ENCODE data around the gene XPO6. TPM values are rescaled to one million over a fixed set of nuclear protein-coding genes. Genes with fewer than 3 reads are reported as not detected.

Gene XPO6
- total RNA-seq, 1 experiment from 2014 or later = 124 TPM

- H2BK12ac ChIP-seq (ENCODE audit: insufficient read length, low read depth, low read length) = no peak overlapping the region
These were observed 107.4 kb downstream of the XPO6 start for GRCh38 chr16:28104404-28104803.

More at GRCh38 chr16:28104404-28104803, 107.4 kb downstream of the XPO6 start:
- Histone ChIP-seq H3K4me2 (ENCODE audit: insufficient read depth, insufficient read length, low read length) (no peak overlapping the region), H4K20me1 (ENCODE audit: control insufficient read depth, insufficient read depth, insufficient read length) (no peaks in the 10 kb centered on the region), H3K23me2 (ENCODE audit: insufficient read length, low read depth, low read length, poor library complexity, severe bottlenecking) (no peaks in the 10 kb centered on the region), H3K18ac (ENCODE audit: insufficient read length, low read depth, low read length) (no peak overlapping the region), H3K23ac (ENCODE audit: insufficient read length, low read depth, low read length) (no peak overlapping the region), H3K56ac (ENCODE audit: insufficient read length, low read depth, low read length) (no peak overlapping the region), H3K79me2 (ENCODE audit: insufficient read depth, low read length) (no peaks in the 10 kb centered on the region), H3K9ac (ENCODE audit: extremely low read depth, insufficient read length, low read length) (no peak overlapping the region), H2BK15ac (ENCODE audit: low read depth, low read length) (no peak overlapping the region), H4K91ac (ENCODE audit: insufficient read length, low read depth, low read length) (no peak overlapping the region), H3K9me3 (ENCODE audit: control insufficient read depth, low read depth, low read length) (no peaks in the 10 kb centered on the region), H3K4me1 (ENCODE audit: insufficient read depth, low read length) (no peaks in the 10 kb centered on the region), H2AFZ (ENCODE audit: low read length) (no peak overlapping the region), H2BK120ac (ENCODE audit: low read depth, low read length, poor library complexity, severe bottlenecking) (no peak overlapping the region), H4K5ac (ENCODE audit: insufficient read length, low read depth, low read length) (no peak overlapping the region), H2BK5ac (ENCODE audit: insufficient read length, low read length) (no peak overlapping the region), H3T11ph (ENCODE audit: low read length) (no peak overlapping the region), H2BK20ac (ENCODE audit: low read depth, low read length, poor library complexity, severe bottlenecking) (no peak overlapping the region), H3K27ac (ENCODE audit: insufficient read length, low read depth, low read length) (no peak overlapping the region), H2AK5ac (ENCODE audit: insufficient read length, low read length) (no peak overlapping the region), H3K79me1 (ENCODE audit: insufficient read depth, low read depth, low read length, poor library complexity, severe bottlenecking) (no peaks in the 10 kb centered on the region), H3K14ac (ENCODE audit: insufficient read depth, low read length) (no peak overlapping the region), H3K4ac (ENCODE audit: low read depth, low read length) (no peak overlapping the region), H4K8ac (replicated peaks; ENCODE audit: insufficient read length, low read depth, low read length) (no peak overlapping the region), H3K27me3 (ENCODE audit: insufficient read depth, low read length) (no peaks in the 10 kb centered on the region)
- no CpG with 5 or more reads among the region's 16 CpGs for WGBS (ENCODE audit: extremely low coverage, insufficient read length, low lambda C conversion rate)
- TF ChIP-seq CTCF (conservative IDR thresholded peaks at IDR 0.05) = no peak
- no peak for DNase-seq
- peaks cover 55 to 97% (median 91%) of the 10 kb centered on the region in 3 experiments for H3K36me3 Mint-ChIP-seq (ENCODE audit: insufficient read depth in 1 of 3, low read depth in 3 of 3)
- H3K4me1 Mint-ChIP-seq = no peaks in the 10 kb centered on the region
- no peak overlapping the region for H3K27ac Mint-ChIP-seq
- H3K4me3 Mint-ChIP-seq = no peak overlapping the region
- H3K9me3 Mint-ChIP-seq = no peaks in the 10 kb centered on the region
- H3K27me3 Mint-ChIP-seq (ENCODE audit: low read depth) = no peaks in the 10 kb centered on the region

All from H9 (cell line).